Ovary (tissue), 3 donors: ENCODE data around the gene BCO1.

ENCODE experiments used
- EP300 ChIP-seq: sonication (generic); formaldehyde crosslinking; IDR thresholded peaks from one replicate; pipeline ENCODE4 v1.6.1; 2017; ENCODE audit warnings: antibody characterized with exemption
- POLR2A ChIP-seq: fragments of 450-650 bp; IDR thresholded peaks from one replicate; pipeline ENCODE4 v1.6.1; 2017; ENCODE audit warnings: antibody characterized with exemption, mild to moderate bottlenecking, moderate library complexity
- TF ChIP-seq, protein P1 (sequence below), 3 donors: fragments of 450-650 bp in 2 of 3; fragments of 200-600 bp in 1 of 3; IDR thresholded peaks; one replicate each; pipeline versions ENCODE4 v1.5.1 to v1.8.0; 2016 to 2022; ENCODE audit warnings: antibody characterized with exemption in 3 of 3, mild to moderate bottlenecking in 1 of 3
- donor health status: DM: no; HTN: no; CAD: no.

DNA sequence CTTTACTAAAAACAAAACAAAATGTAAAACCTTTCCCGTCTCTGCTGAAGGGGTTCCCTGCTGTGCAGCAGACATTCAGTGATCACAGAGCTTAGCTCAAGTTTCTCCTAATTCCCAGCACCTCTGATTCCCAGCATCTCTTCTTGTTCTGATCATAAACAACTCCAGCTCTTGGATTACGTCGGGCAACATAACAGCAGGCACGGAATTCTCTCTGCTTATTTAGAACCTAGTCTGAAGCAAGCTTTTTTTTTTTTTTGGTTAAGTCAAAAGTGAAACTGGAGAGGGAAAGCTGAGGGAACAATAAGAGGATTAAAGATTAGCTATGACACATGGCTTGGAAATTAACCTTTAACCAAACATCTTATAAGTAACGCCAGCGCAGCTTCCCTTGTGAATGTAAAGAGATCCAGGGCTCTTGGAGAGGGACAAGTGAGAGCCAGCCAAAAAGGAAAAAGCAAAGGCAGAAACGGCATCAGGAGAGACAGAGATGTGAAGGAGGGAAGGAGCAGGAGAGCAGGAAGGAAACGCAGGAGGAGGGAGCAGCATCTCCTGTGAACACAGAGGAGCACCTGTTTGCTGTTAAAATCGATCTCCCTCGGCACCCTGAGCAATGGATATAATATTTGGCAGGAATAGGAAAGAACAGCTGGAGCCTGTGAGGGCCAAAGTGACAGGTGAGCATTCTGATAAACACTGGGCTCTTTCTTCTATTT is at the start of gene BCO1:
- TF ChIP-seq POLR2A (no peak), EP300 (no peak)
- TF ChIP-seq, protein P1, sequence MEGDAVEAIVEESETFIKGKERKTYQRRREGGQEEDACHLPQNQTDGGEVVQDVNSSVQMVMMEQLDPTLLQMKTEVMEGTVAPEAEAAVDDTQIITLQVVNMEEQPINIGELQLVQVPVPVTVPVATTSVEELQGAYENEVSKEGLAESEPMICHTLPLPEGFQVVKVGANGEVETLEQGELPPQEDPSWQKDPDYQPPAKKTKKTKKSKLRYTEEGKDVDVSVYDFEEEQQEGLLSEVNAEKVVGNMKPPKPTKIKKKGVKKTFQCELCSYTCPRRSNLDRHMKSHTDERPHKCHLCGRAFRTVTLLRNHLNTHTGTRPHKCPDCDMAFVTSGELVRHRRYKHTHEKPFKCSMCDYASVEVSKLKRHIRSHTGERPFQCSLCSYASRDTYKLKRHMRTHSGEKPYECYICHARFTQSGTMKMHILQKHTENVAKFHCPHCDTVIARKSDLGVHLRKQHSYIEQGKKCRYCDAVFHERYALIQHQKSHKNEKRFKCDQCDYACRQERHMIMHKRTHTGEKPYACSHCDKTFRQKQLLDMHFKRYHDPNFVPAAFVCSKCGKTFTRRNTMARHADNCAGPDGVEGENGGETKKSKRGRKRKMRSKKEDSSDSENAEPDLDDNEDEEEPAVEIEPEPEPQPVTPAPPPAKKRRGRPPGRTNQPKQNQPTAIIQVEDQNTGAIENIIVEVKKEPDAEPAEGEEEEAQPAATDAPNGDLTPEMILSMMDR (IDR thresholded peaks at IDR 0.05), result no peak
